NB4 (cell line): ENCODE results near the gene CCDC180.
"Not testable (repeated sequence)": the region's sequence is repeated elsewhere in the genome, so short reads cannot be mapped to it uniquely, and the experiment has no call there.

Source experiments
- DNase-seq: peaks from one replicate; pipeline ENCODE4 v3.0.0; 2010; ENCODE audit warnings: low read depth
- H3K4me3 ChIP-seq: one replicate; pipeline ENCODE4 v1.5.1; 2011; ENCODE audit warnings: mild to moderate bottlenecking, low read depth, low read length, moderate library complexity
- MYC ChIP-seq: IDR thresholded peaks from 2 replicates; pipeline ENCODE4 v1.6.1; 2011; ENCODE audit warnings: low read depth, low read length
- POLR2A ChIP-seq: IDR thresholded peaks from 2 replicates; pipeline ENCODE4 v1.6.1; 2011; ENCODE audit warnings: mild to moderate bottlenecking; ENCODE audit not compliant: insufficient read length; ENCODE audit errors: extremely low read depth
- TF ChIP-seq, protein P1 (sequence below): IDR thresholded peaks from 2 replicates; pipeline ENCODE4 v1.6.1; 2011; ENCODE audit warnings: low read depth, low read length
- TF ChIP-seq, protein P2 (sequence below): IDR thresholded peaks from one replicate; pipeline ENCODE4 v1.5.1; 2012; ENCODE audit warnings: low read depth, low read length

CCDC180 gene

DNA sequence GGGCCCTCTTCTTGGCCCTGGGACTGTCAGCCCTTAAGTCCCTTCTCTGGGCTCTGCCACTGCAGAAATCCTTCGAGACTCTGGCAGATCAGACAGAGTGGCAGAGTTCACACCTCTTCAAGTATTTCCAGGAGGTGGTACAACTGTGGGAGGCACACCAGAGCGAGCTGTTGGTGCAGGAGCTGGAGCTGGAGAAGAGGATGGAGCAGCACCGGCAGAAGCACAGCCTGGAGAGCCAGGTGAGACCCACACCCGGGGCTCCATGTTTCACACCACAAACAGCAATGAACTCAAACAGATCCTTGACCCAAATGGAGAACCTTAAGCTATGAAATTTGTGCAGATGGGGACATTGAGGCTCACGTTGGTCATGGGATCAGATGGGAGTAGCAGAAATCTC, 17.5 kb downstream of the CCDC180 start:
- DNase-seq: no peak
- TF ChIP-seq, protein P1, sequence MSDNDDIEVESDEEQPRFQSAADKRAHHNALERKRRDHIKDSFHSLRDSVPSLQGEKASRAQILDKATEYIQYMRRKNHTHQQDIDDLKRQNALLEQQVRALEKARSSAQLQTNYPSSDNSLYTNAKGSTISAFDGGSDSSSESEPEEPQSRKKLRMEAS: no peak
- TF ChIP-seq MYC (no peak), POLR2A (no peak)
- TF ChIP-seq, protein P2, sequence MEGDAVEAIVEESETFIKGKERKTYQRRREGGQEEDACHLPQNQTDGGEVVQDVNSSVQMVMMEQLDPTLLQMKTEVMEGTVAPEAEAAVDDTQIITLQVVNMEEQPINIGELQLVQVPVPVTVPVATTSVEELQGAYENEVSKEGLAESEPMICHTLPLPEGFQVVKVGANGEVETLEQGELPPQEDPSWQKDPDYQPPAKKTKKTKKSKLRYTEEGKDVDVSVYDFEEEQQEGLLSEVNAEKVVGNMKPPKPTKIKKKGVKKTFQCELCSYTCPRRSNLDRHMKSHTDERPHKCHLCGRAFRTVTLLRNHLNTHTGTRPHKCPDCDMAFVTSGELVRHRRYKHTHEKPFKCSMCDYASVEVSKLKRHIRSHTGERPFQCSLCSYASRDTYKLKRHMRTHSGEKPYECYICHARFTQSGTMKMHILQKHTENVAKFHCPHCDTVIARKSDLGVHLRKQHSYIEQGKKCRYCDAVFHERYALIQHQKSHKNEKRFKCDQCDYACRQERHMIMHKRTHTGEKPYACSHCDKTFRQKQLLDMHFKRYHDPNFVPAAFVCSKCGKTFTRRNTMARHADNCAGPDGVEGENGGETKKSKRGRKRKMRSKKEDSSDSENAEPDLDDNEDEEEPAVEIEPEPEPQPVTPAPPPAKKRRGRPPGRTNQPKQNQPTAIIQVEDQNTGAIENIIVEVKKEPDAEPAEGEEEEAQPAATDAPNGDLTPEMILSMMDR: no peak
- no peak overlapping the region for H3K4me3 ChIP-seq

DNA sequence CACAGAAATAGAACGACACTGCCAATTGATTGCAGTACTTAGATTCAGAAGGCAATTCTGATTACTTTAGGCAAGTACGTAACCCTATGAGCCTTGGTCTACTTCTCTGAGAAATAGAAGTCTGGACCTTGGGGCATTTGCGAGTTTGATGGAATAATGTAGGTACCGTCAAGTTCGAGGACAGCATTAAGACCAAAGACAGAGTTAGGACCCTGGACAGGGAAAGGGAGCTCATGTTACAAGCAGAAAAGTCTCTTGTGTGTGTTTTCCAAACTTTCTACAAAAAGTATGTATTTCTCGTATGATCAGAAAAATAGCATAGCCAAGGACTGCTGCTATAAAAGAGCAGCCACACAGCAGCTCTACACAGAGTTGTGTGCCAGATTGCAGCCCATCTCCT, 20.1 kb downstream of the CCDC180 start:
- no peak for DNase-seq
- TF ChIP-seq POLR2A: no peak
- TF ChIP-seq, protein P1: no peak
- TF ChIP-seq MYC: no peak
- TF ChIP-seq, protein P2: no peak
- no peak overlapping the region for H3K4me3 ChIP-seq

DNA sequence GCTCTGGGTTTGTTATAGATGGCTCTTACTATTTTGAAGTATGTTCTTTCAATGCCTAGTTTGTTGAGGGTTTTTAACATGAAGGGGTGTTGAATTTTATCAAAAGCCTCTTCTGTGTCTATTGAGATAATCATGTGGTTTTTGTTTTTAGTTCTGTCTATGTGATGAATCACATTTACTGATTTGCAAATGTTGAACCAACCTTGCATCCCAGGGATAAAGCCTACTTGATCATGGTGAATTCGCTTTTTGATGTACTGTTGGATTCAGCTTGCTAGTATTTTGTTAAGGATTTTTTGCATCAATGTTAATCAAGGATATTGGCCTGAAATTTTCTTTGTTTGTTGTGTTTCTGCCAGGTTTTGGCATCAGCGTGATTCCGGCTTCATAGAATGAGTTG, 25.5 kb downstream of the CCDC180 start:
- TF ChIP-seq, protein P2: no peak
- no peak for TF ChIP-seq MYC
- TF ChIP-seq, protein P1: no peak
- no peak for TF ChIP-seq POLR2A
- no peak overlapping the region for H3K4me3 ChIP-seq
- no peak for DNase-seq

DNA sequence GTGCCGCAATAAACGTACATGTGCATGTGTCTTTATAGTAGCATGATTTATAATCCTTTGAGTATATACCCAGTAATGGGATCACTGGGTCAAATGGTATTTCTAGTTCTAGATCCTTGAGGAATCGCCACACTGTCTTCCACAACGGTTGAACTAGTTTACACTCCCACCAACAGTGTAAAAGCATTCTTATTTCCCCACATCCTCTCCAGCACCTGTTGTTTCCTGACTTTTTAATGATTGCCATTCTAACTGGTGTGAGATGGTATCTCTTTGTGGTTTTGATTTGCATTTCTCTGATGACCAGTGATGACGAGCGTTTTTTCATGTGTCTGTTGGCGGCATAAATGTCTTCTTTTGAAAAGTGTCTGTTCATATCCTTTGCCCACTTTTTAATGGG, 28.2 kb downstream of the CCDC180 start:
- not testable (repeated sequence) for H3K4me3 ChIP-seq

DNA sequence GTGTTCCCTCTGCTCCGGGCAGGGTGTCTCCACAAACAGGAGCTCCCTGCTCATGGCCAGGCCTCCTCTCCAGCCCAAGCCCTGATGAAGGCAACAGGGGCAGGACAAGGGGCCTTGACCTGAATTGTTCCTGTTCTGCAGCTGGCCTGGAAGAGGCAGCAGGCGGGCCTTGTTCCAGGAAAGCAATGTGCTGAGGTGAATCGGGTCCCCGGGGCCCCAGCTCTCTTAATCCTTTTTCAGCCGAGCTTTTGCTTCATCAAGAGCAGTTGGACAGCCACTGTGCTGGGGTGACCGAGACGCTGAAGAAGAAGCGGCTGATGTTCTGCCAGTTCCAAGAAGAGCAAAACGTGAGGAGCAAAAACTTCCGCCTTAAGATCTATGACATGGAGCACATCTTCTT, 41.4 kb downstream of the CCDC180 start:
- TF ChIP-seq POLR2A (no peak), MYC (no peak)
- TF ChIP-seq, protein P2: no peak
- TF ChIP-seq, protein P1: no peak
- no peak for DNase-seq
- H3K4me3 ChIP-seq: no peak overlapping the region

More for the DNA sequence above, 28.2 kb downstream of the CCDC180 start:
- DNase-seq: not testable (repeated sequence)

DNA sequence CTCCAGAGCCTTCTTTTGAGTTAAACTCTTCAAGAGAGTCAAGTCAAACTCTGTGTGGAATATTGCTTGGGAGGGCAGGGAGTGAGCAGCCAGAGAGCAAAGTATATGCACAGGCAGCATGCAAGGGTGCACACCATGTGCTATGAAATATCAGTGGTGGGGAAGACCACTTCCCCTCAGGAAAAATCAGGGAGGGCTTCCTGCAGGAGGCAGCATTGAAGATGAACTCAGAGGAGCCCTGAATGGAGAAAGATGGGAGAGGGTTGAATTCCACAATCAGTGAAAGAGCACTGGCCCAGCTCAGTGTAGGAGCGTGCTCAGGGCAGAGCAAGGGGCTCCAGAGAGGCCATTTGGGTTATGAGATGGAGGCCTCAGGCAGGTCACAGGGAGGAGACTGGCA, 41.9 kb downstream of the CCDC180 start:
- TF ChIP-seq, protein P1: no peak
- TF ChIP-seq POLR2A: no peak
- TF ChIP-seq, protein P2: no peak
- TF ChIP-seq MYC: no peak
- DNase-seq: no peak
- no peak overlapping the region for H3K4me3 ChIP-seq
